ENCODE results near the gene FAM118B. TPM values are rescaled to one million over a fixed set of nuclear protein-coding genes. Genes with fewer than 3 reads are reported as not detected.

The FAM118B gene
- total RNA-seq, 1 donor from 2014 or later, result 25.6 TPM

DNA sequence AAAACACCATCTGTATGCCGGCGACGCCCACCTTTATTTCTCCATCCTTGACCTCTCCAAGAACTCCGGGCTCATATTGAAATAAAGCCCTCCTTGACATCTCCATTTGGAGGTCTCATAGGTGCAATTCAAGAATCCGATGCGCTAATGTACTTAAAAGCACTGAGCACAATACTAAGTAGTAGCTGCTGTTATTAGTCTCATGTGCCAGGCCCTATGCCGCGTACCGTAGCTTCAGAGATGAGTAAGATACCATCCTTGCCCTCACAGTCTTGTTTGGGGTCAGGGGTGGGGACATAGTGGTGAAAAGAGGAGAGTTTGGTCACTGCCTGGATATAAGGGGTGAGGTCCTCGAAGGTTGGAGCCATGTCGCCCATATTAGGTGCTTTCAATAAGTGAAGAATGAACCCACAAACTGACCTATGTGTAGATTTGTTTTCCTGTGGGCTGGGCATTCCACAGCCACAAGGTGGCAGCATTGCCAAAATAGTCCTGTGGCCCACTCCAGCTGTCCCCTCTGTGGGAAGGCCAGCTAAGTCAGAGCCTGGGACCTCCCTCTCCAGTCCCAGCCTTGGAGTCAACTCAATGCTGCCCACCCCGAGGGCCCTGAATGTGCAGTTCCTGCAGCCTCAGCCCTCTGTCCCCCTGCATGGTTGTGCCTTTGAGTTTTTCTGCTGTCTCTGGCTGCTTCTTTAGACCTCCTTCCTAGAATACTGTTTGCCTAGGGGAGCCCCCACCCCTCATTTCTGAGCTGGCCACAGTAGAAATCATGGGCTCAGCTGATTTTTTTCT is 98.8 kb downstream of the FAM118B start:
- no peak for DNase-seq (ENCODE audit: low read depth, low spot score)

DNA sequence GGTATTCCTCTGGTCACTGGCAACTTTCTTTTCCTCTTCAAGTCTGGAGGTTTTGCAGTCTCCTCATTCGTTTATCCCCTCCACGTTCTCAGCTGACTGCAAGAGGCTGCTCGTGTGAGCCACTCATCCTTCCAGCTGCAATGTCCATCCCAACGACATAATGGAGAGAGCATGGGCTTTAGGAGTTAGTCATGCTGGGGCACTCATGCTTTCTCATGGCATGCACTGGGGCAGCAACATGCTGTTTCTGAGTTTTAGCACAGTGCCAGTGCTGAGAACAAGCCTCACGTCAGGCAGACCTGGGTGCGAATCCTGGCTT is 99.4 kb downstream of the FAM118B start:
- no peak for DNase-seq (ENCODE audit: low read depth, low spot score)

DNA sequence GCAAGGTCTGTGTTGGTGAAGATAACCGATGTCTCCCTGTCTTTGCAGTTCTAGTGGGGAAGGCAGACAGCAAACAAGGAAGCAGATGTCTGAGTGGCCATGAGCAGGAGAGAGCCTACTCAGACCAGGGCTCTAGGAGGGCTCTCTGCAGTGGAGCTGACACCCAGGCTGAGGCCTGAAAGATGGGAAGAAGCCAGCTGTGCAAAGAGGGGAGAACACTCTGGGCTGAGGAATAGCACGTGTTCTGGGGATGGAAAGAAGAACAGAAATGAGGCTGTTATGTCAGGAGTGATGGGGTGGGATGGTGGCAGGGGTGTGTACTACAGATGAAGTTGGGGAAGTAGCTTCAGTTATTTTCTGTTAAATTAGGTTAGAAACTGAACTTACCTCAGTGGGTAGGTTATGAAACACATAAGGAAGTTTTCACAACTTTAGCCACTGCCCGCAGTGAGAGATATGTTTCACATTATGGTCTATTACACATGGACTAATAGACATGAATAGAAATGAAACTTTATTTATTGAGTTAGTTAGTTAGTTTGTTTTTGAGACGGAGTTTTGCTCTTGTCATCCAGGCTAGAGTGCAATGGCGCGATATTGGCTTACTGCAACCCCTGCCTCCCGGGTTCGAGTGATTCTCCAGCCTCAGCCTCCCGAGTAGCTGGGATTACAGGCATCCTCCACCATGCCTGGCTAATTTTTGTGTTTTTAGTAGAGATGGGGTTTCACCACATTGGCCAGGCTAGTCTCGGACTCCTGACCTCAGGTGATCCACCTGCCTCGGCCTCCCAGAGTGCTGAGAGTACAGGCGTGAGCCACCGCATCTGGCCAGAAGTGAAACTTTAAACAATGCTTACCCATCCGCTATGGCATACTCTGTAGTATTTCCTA is 100.1 kb downstream of the FAM118B start:
- no peak for DNase-seq (ENCODE audit: low read depth, low spot score)

Other genes starting within 250 kb of the FAM118B start
- gene CDON, start 148.9 kb upstream of the FAM118B start, total RNA-seq, result 1.4 and 1.8 TPM in 2 replicates
- gene RPUSD4, start 132 bp upstream of the FAM118B start, total RNA-seq, result 46.7 TPM in 2 replicates
- 47.7 and 63.7 TPM in 2 replicates for gene SRPRA, start 57.1 kb downstream of the FAM118B start, total RNA-seq
- 12.5 and 15.5 TPM in 2 replicates for gene FOXRED1, start 57.4 kb downstream of the FAM118B start, total RNA-seq
- gene TIRAP, start 71.3 kb downstream of the FAM118B start, total RNA-seq, result 2.4 and 3.2 TPM in 2 replicates
- 13.6 and 15.2 TPM in 2 replicates for gene DCPS, start 92.3 kb downstream of the FAM118B start, total RNA-seq
- gene ST3GAL4, start 143.9 kb downstream of the FAM118B start, total RNA-seq, result 28.2 and 45.3 TPM in 2 replicates

Data from pulmonary artery endothelial cell (primary cell).